Mesenchymal stem cell (in vitro differentiated cells and primary cell): ENCODE data around the gene ALDOA.

Experiments used
- DNase-seq: peaks from one replicate; pipeline ENCODE4 v3.0.0-alpha.2; 2013
- H2AFZ ChIP-seq: one replicate; pipeline ENCODE4 v1.6.1; 2013; ENCODE audit warnings: low read depth, mild to moderate bottlenecking, control low read depth, inconsistent platforms, low read length, moderate library complexity
- H2AK5ac ChIP-seq: 2 replicates; pipeline ENCODE4 v1.6.1; 2013; ENCODE audit warnings: low read length, moderate library complexity, mild to moderate bottlenecking, inconsistent platforms; ENCODE audit not compliant: severe bottlenecking
- H2BK120ac ChIP-seq: one replicate; pipeline ENCODE4 v1.6.1; 2013; ENCODE audit warnings: low read depth, mild to moderate bottlenecking, inconsistent platforms, low read length, moderate library complexity
- H2BK12ac ChIP-seq, 2 experiments: one replicate each; pipeline ENCODE4 v1.6.1; 2013; ENCODE audit warnings: inconsistent platforms in 2 of 2, low read length in 2 of 2, mild to moderate bottlenecking in 2 of 2, moderate library complexity in 2 of 2, control low read depth in 1 of 2
- H2BK15ac ChIP-seq: one replicate; pipeline ENCODE4 v1.6.1; 2013; ENCODE audit warnings: mild to moderate bottlenecking, low read depth, inconsistent platforms; ENCODE audit not compliant: poor library complexity, severe bottlenecking
- H2BK5ac ChIP-seq: 2 replicates; pipeline ENCODE4 v1.6.1; 2013; ENCODE audit warnings: low read depth, mild to moderate bottlenecking, low read length, control low read depth, inconsistent platforms; ENCODE audit not compliant: poor library complexity, severe bottlenecking
- H3K14ac ChIP-seq, 2 experiments: one replicate each; pipeline ENCODE4 v1.6.1; 2013; ENCODE audit warnings: inconsistent platforms in 2 of 2, low read length in 2 of 2, control low read depth in 1 of 2, mild to moderate bottlenecking in 1 of 2, moderate library complexity in 1 of 2
- H3K18ac ChIP-seq, 2 experiments: one replicate each; pipeline ENCODE4 v1.6.1; 2013; ENCODE audit warnings: inconsistent platforms in 2 of 2, low read length in 2 of 2, control low read depth in 1 of 2, low read depth in 1 of 2, mild to moderate bottlenecking in 1 of 2
- H3K23ac ChIP-seq, 2 experiments: one replicate each; pipeline ENCODE4 v1.6.1; 2013; ENCODE audit warnings: inconsistent platforms in 2 of 2, low read length in 2 of 2, mild to moderate bottlenecking in 2 of 2, moderate library complexity in 2 of 2, control low read depth in 1 of 2
- H3K27ac ChIP-seq: 2 replicates; pipeline ENCODE4 v1.5.1; 2013; ENCODE audit warnings: mild to moderate bottlenecking, moderate library complexity, low read length, control low read depth, inconsistent platforms; ENCODE audit not compliant: poor library complexity, severe bottlenecking
- H3K27me3 ChIP-seq, 2 experiments: 2 replicates each; pipeline versions ENCODE4 v1.6.1 to v1.7.0; 2013; ENCODE audit warnings: low read length in 2 of 2, mild to moderate bottlenecking in 2 of 2, moderate library complexity in 2 of 2, control low read depth in 1 of 2, inconsistent platforms in 1 of 2; ENCODE audit not compliant: control insufficient read depth in 1 of 2, insufficient read depth in 1 of 2
- H3K36me3 ChIP-seq, 2 experiments: 2 replicates each; pipeline versions ENCODE4 v1.6.1 to v1.7.0; 2013; ENCODE audit warnings: low read length in 2 of 2, control low read depth in 1 of 2, inconsistent platforms in 1 of 2, low read depth in 1 of 2, mild to moderate bottlenecking in 1 of 2; ENCODE audit not compliant: insufficient read depth in 2 of 2, control insufficient read depth in 1 of 2
- H3K4ac ChIP-seq, 2 experiments: one replicate each; pipeline ENCODE4 v1.6.1; 2013; ENCODE audit warnings: inconsistent platforms in 2 of 2, low read length in 2 of 2, mild to moderate bottlenecking in 2 of 2, moderate library complexity in 2 of 2, control low read depth in 1 of 2, low read depth in 1 of 2
- H3K4me1 ChIP-seq: 2 replicates; pipeline ENCODE4 v1.6.1; 2013; ENCODE audit warnings: low read depth, low read length, control low read depth; ENCODE audit not compliant: control insufficient read depth, insufficient read depth
- H3K4me2 ChIP-seq: 2 replicates; pipeline ENCODE4 v1.6.1; 2013; ENCODE audit warnings: low read length, mild to moderate bottlenecking, inconsistent platforms; ENCODE audit not compliant: poor library complexity, severe bottlenecking
- H3K4me3 ChIP-seq, 2 experiments: 2 replicates each; pipeline versions ENCODE4 v1.5.1 to v1.7.0; 2013; ENCODE audit warnings: low read length in 2 of 2, mild to moderate bottlenecking in 2 of 2, control low read depth in 1 of 2, low read depth in 1 of 2; ENCODE audit not compliant: insufficient read depth in 1 of 2
- H3K79me1 ChIP-seq: replicated peaks from 2 replicates; pipeline ENCODE4 v1.6.1; 2013; ENCODE audit warnings: mild to moderate bottlenecking, control low read depth, low read length, inconsistent platforms; ENCODE audit not compliant: poor library complexity, severe bottlenecking
- H3K9ac ChIP-seq: 2 replicates; pipeline ENCODE4 v1.7.0; 2013; ENCODE audit warnings: mild to moderate bottlenecking, low read length, moderate library complexity
- H3K9me3 ChIP-seq: 2 replicates; pipeline ENCODE4 v1.7.0; 2013; ENCODE audit warnings: mild to moderate bottlenecking, low read length; ENCODE audit not compliant: control insufficient read depth
- H4K8ac ChIP-seq: one replicate; pipeline ENCODE4 v1.6.1; 2013; ENCODE audit warnings: inconsistent platforms, mild to moderate bottlenecking, low read length, moderate library complexity
- H4K91ac ChIP-seq: one replicate; pipeline ENCODE4 v1.6.1; 2013; ENCODE audit warnings: mild to moderate bottlenecking, low read length, inconsistent platforms
- WGBS: methylation state at CpG from one replicate; pipeline ENCODE4 v1.1.7; 2013; ENCODE audit warnings: mixed read lengths; 5-methylcytosine and 5-hydroxymethylcytosine counted together

The ALDOA gene

DNA sequence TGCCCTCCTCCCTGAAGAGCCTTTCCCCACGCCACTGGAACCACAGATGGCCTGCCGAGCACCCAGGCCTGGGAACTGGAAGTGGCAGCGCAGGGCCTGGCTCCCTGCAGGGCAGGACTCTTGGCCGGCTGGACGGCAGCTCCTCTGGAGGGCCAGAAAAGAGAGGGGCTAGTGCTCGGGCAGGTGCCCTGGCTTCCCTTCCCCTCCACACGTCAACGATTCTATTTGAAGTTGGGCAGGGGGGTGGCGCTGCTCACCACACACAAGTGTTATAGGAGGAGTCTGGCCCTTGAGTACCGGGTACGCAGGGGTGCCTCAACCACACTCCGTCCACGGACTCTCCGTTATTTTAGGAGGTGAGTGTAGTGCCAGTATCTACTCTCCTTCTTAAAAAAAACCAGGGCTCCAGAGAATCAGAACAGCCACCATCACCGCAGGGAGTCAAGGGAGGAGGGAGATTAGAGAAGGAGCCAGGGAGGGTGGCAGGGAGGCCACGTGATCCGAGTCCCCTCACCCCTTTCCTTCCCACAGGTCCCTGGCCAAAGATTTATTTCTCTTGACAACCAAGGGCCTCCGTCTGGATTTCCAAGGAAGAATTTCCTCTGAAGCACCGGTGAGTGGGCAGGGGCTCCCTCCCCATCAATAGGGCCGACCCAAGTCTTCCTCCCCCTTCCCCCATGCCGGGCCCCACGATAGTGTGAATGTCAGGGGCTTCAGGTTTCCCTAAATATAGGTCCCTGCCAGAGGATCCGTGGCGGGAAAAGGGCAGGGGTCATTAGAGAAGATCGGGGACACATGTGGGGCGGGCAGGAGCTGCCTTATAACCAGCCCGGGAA is 1.4 kb upstream of the ALDOA start:
- peak overlapping the region; percentile 100 for H3K9ac ChIP-seq
- peak overlapping the region in 1 of 2 experiments; percentile 80 for H2BK12ac ChIP-seq
- peaks cover 6% of the 10 kb centered on the region for H3K79me1 ChIP-seq
- no peaks in the 10 kb centered on the region for H3K9me3 ChIP-seq
- WGBS = 13% methylated on average over 16 of the region's 27 CpGs
- H3K27me3 ChIP-seq = no peaks in the 10 kb centered on the region
- H4K91ac ChIP-seq = peak overlapping the region; percentile 98
- peaks cover 30 to 39% of the 10 kb centered on the region in 2 experiments for H3K36me3 ChIP-seq
- H3K18ac ChIP-seq = peak overlapping the region; percentile 92 to 100
- peak overlapping the region in 1 of 2 experiments; percentile 56 for H3K14ac ChIP-seq
- H3K27ac ChIP-seq = peak overlapping the region; percentile 97
- H4K8ac ChIP-seq = peak overlapping the region; percentile 92
- peak overlapping the region; percentile 36 for H2AFZ ChIP-seq
- peak overlapping the region; percentile 93 for H2BK5ac ChIP-seq
- peak overlapping the region; percentile 76 to 98 for H3K4me3 ChIP-seq
- H3K4ac ChIP-seq = peak overlapping the region; percentile 39 to 99
- peak; percentile 49 for DNase-seq
- H2AK5ac ChIP-seq = peak overlapping the region; percentile 38
- peak overlapping the region; percentile 73 for H2BK15ac ChIP-seq
- H3K4me2 ChIP-seq = peak overlapping the region; percentile 64
- H3K23ac ChIP-seq = peak overlapping the region in 1 of 2 experiments; percentile 35
- H2BK120ac ChIP-seq = peak overlapping the region; percentile 83
- peaks cover 25% of the 10 kb centered on the region for H3K4me1 ChIP-seq

GRCh38 chr16:30064729-30065101 is 845 bp upstream of the ALDOA start:
- peak overlapping the region; percentile 98 for H4K91ac ChIP-seq
- H3K14ac ChIP-seq = peak overlapping the region in 1 of 2 experiments; percentile 95
- H2BK5ac ChIP-seq = peak overlapping the region; percentile 93
- peak overlapping the region; percentile 88 to 99 for H3K4ac ChIP-seq
- peaks cover 6% of the 10 kb centered on the region for H3K79me1 ChIP-seq
- peaks cover 31% of the 10 kb centered on the region for H3K4me1 ChIP-seq
- 0% methylated on average over 22 of the region's 25 CpGs for WGBS
- peak overlapping the region; percentile 73 for H2BK15ac ChIP-seq
- peak overlapping the region; percentile 38 for H2AK5ac ChIP-seq
- H3K27ac ChIP-seq = peak overlapping the region; percentile 97
- peak overlapping the region in 1 of 2 experiments; percentile 14 for H3K23ac ChIP-seq
- peak overlapping the region; percentile 83 for H2BK120ac ChIP-seq
- H3K27me3 ChIP-seq = no peaks in the 10 kb centered on the region
- peak overlapping the region; percentile 100 for H3K9ac ChIP-seq
- DNase-seq = no peak
- H3K4me3 ChIP-seq = peak overlapping the region; percentile 76 to 98
- peak overlapping the region; percentile 92 for H4K8ac ChIP-seq
- H2AFZ ChIP-seq = no peak overlapping the region
- H3K4me2 ChIP-seq = peak overlapping the region; percentile 64
- peak overlapping the region; percentile 0 to 51 for H2BK12ac ChIP-seq
- no peaks in the 10 kb centered on the region for H3K9me3 ChIP-seq
- H3K36me3 ChIP-seq = peaks cover 33 to 42% of the 10 kb centered on the region in 2 experiments
- H3K18ac ChIP-seq = peak overlapping the region; percentile 92 to 100

DNA sequence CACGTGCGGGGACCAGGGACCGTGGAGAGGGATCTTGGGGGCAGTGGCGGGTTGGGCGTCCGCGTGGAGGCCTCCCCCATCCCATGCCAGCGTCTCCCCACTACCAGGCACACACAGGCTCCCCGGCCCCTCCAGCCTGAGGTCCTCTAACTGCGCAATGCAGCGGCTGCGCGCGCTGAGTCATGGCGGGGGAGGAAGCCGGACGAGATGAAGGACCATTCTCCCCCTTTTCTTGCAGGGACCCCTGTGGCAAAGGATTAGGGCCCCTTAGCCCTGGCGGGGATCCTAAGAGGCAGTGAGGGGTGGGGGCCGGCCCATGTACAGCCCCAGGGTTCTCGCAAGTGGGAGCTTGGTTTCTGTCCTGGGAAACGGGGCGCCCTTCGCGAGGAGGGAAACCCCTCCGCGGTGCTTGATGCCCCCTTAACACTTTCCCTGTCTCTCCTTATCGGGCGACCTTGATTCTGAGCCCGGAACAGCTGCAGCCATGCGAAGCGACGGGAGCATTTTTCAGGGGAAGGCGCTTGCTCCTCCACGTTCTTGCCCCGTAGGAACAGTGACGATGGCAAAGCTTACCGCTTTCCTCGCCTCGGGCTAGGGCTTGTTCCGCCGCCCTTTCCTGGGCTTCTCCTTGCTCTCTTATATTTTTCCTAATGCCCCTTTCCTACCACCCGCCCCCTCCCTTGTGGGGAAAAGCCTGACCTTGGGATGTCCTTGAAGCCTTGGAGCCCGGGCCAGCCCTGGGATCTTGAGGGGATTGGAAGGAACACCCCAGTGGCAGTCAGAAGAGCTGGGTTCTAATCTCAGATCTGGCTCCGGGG is 592 bp downstream of the ALDOA start:
- Histone ChIP-seq H2BK5ac (peak overlapping the region; percentile 92), H3K18ac (peak overlapping the region; percentile 95 to 100), H3K23ac (peak overlapping the region; percentile 81 to 85), H3K4me1 (peaks cover 36% of the 10 kb centered on the region), H2BK15ac (peak overlapping the region; percentile 86), H2AFZ (peak overlapping the region; percentile 33), H3K4ac (peak overlapping the region; percentile 89 to 95), H3K79me1 (peaks cover 8% of the 10 kb centered on the region), H2BK12ac (peak overlapping the region; percentile 61 to 86), H2AK5ac (peak overlapping the region; percentile 41), H3K36me3 (peaks cover 40 to 45% of the 10 kb centered on the region in 2 experiments), H3K27ac (peak overlapping the region; percentile 93), H2BK120ac (peak overlapping the region; percentile 93), H3K27me3 (no peaks in the 10 kb centered on the region), H3K4me3 (peak overlapping the region; percentile 98), H4K8ac (peak overlapping the region; percentile 86), H3K4me2 (peak overlapping the region; percentile 98), H4K91ac (peak overlapping the region; percentile 98), H3K9me3 (no peaks in the 10 kb centered on the region), H3K14ac (peak overlapping the region; percentile 77 to 100), H3K9ac (peak overlapping the region; percentile 100)
- no peak for DNase-seq
- 2% methylated on average over 37 of the region's 44 CpGs for WGBS
